DND-41 (cell line): ENCODE data around the gene DCST1.

Experiments used
- CTCF ChIP-seq: IDR thresholded peaks from 2 replicates; pipeline ENCODE4 v1.5.1; 2012; ENCODE audit warnings: borderline replicate concordance, low read length, moderate library complexity, mild to moderate bottlenecking; ENCODE audit not compliant: poor library complexity, severe bottlenecking; ENCODE audit errors: extremely low read depth
- EZH2 ChIP-seq: IDR thresholded peaks from 3 replicates; pipeline ENCODE4 v1.6.1; 2012; ENCODE audit warnings: borderline replicate concordance, low read depth, mild to moderate bottlenecking, moderate library complexity, low read length, inconsistent platforms; ENCODE audit not compliant: severe bottlenecking

- TF ChIP-seq CTCF (peak; percentile 45), EZH2 (no peak)
Measured at GRCh38 chr1:155093911-155094621, 60.4 kb downstream of the DCST1 start.
